Esophagus (tissue), 2 donors: ENCODE data around the gene PTCD2. TPM values are rescaled to one million over a fixed set of nuclear protein-coding genes. Genes with fewer than 3 reads are reported as not detected.

ENCODE experiments used
- H3K27ac ChIP-seq, 2 donors: one replicate each; pipeline ENCODE4 v1.5.1; 2013; ENCODE audit warnings: low read depth in 2 of 2, mild to moderate bottlenecking in 2 of 2, inconsistent platforms in 1 of 2, low read length in 1 of 2, moderate library complexity in 1 of 2
- H3K27me3 ChIP-seq, 2 donors: one replicate each; pipeline ENCODE4 v1.6.1; 2013; ENCODE audit warnings: low read length in 2 of 2, control low read depth in 1 of 2, mild to moderate bottlenecking in 1 of 2; ENCODE audit not compliant: insufficient read depth in 2 of 2, control insufficient read depth in 1 of 2
- H3K36me3 ChIP-seq, 2 donors: one replicate each; pipeline ENCODE4 v1.6.1; 2013; ENCODE audit warnings: low read length in 1 of 2; ENCODE audit not compliant: control insufficient read depth in 2 of 2, insufficient read depth in 2 of 2
- H3K4me1 ChIP-seq, 2 donors: one replicate each; pipeline ENCODE4 v1.6.1; 2013; ENCODE audit warnings: low read length in 1 of 2; ENCODE audit not compliant: control insufficient read depth in 2 of 2, insufficient read depth in 2 of 2
- H3K4me3 ChIP-seq, 2 donors: one replicate each; pipeline ENCODE4 v1.5.1; 2013; ENCODE audit warnings: low read length in 2 of 2, mild to moderate bottlenecking in 2 of 2, low read depth in 1 of 2, moderate library complexity in 1 of 2
- H3K9me3 ChIP-seq, 2 donors: one replicate each; pipeline ENCODE4 v1.6.1; 2013; ENCODE audit warnings: mild to moderate bottlenecking in 2 of 2, low read depth in 1 of 2, low read length in 1 of 2, moderate library complexity in 1 of 2; ENCODE audit not compliant: control insufficient read depth in 2 of 2, insufficient read depth in 1 of 2
- WGBS, 2 donors: extraction: QIAGEN DNeasy Blood & Tissue Kit; methylation state at CpG; one replicate each; pipeline ENCODE4 v1.1.7; 2013; 5-methylcytosine and 5-hydroxymethylcytosine counted together
- polyA plus RNA-seq, 2 donors: library from polyadenylated mRNA; stranded (reverse); fragments of 200-250 nt; gene quantifications; one replicate each; pipeline ENCODE4 v1.2.3, GENCODE V29; 2013
- donor health status: healthy with polysubstance abuse.
- donor health status: Bipolar disorder and iron deficiency.

PTCD2 gene
- polyA plus RNA-seq, 2 donors: 1.9 to 3.2 TPM

DNA sequence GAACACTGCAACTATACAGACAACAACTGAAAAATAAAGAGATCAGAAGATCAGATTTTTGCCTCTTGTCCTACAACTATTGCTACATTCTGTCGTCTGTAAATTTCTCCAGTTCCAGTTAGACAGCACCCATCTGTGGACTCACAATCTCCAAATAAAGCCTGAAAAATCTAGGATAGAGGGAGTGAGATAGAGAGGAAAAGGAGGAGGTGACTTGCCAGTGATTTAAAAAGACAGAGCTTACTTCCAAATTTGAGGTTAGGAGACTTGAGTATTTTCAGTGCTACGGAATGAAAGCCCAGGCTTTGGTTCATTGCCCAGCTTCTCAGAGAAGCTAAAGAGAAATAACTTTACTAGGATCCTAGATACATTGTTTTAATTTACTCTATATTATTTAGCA lies 63.6 kb downstream of the PTCD2 start:
- no peaks in the 10 kb centered on the region for H3K27me3 ChIP-seq
- no peaks in the 10 kb centered on the region for H3K36me3 ChIP-seq
- no peaks in the 10 kb centered on the region for H3K9me3 ChIP-seq
- H3K27ac ChIP-seq: no peak overlapping the region
- no peak overlapping the region for H3K4me3 ChIP-seq
- peaks cover 0 to 2% of the 10 kb centered on the region in 2 donors for H3K4me1 ChIP-seq
- WGBS, 2 donors: 47 to 59% methylated on average over 2 of the region's 2 CpGs

DNA sequence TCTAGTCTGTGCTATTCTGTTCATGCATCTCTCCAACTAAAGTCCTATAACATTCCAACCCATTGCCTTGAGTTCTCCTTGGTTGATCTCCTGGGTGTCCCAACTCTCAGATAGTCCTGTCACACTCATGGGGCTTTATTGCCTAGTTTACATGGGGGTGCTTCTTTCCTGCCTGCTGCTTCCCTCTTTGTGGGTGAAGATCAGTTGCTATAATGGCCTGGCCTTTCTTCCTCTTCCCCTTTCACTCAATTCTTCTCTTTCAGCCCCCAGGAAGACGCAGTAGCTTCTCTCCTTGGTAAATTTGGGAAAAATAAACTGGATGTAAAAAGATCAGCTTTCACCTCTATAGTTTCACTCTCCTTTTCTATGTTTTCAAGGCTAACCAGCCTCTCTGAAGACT lies 66.5 kb downstream of the PTCD2 start:
- Histone ChIP-seq H3K9me3 (no peaks in the 10 kb centered on the region), H3K27ac (no peak overlapping the region), H3K36me3 (no peaks in the 10 kb centered on the region), H3K4me1 (no peaks in the 10 kb centered on the region), H3K27me3 (no peaks in the 10 kb centered on the region), H3K4me3 (no peak overlapping the region)
- WGBS, 2 donors: 80 to 88% methylated on average over 1 of the region's 1 CpG

DNA sequence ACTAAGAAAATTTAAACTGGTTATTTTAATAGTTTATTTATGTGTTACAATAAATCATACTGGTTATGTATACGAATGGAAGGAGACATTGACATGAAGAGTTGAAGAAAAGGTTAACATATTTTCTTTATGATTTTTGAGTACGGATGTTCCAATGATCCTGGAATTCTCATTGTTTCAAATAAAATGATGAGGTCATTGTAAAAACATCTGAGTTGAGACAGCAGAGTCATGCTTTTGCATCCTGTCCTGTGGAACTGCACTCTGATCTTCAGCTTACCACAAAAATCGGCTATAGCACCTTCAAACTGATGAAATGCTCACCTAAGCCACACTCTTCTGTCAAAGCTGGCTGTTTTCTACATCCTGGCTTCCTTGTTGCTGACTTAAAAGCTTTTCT lies 67.8 kb downstream of the PTCD2 start:
- Histone ChIP-seq H3K4me1 (no peaks in the 10 kb centered on the region), H3K4me3 (no peak overlapping the region), H3K27me3 (no peaks in the 10 kb centered on the region), H3K27ac (no peak overlapping the region), H3K36me3 (no peaks in the 10 kb centered on the region), H3K9me3 (no peaks in the 10 kb centered on the region)
- 39 to 69% methylated on average over 3 of the region's 3 CpGs for WGBS, 2 donors

DNA sequence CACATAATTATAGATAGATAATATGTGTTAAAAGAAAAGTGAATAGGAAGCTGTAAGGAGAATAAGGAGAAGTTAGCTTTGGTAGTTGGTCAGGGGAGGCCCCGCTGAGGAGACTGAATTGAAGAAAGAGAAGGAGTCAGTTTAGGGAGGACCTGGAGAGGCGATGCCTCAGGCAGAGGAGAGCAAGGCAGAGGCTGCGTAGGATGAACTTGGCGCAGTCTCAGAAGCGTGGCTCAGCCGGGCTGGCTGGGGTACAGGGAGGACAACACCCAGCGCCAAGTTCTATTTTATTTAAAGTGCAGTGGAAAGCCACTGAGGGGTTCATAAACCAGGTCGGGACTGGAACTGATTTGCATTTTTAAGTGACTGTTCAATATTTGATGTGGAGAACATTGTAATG lies 68.5 kb downstream of the PTCD2 start:
- no peak overlapping the region for H3K27ac ChIP-seq
- H3K36me3 ChIP-seq: no peaks in the 10 kb centered on the region
- H3K9me3 ChIP-seq: no peaks in the 10 kb centered on the region
- H3K27me3 ChIP-seq: no peaks in the 10 kb centered on the region
- H3K4me3 ChIP-seq: no peak overlapping the region
- 50 to 64% methylated on average over 8 of the region's 8 CpGs for WGBS, 2 donors
- no peaks in the 10 kb centered on the region for H3K4me1 ChIP-seq

DNA sequence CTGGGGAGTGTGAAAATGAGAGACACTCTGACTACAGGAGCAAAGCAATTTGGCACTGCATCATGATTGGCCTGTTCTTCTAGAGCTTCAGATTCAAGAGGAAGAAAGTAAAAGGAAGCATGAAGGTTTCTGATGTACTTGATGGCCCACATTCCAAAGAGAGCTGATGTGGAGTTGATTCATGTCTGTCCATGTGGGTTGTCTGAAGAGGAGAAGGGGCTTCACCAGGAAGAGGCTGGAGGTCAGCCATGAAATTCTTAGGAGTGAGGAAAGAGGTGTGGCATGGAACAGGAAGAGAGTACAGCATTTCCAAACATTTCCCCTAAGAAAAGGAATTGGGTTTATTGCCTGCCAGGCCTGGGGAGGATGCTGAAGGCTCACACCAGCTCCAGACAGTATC lies 70.7 kb downstream of the PTCD2 start:
- H3K4me1 ChIP-seq: no peaks in the 10 kb centered on the region
- H3K36me3 ChIP-seq: no peaks in the 10 kb centered on the region
- H3K27me3 ChIP-seq: no peaks in the 10 kb centered on the region
- no peak overlapping the region for H3K27ac ChIP-seq
- H3K9me3 ChIP-seq: no peaks in the 10 kb centered on the region
- H3K4me3 ChIP-seq: no peak overlapping the region

DNA sequence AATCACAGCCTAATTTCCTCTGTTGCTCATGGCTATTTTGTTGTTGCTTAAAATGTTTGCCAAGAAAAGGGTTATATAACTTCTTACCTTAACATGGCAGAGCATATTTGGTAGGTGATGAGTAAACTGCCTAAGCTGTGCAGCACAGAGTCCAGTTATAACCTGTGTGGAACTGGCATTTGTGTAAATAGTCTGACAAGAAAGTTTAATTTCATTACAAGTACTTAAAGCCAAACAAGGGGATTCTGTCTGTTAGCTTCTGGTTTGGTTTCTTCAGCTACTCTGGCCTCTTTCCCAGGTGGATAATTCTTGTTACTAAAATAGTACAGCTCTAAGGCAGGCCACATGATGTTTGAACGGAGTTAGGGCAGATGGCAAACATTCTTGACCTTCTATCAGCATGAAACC lies 72.2 kb downstream of the PTCD2 start:
- peak overlapping the region in 1 of 2 donors; percentile 47 for H3K27ac ChIP-seq
- no peaks in the 10 kb centered on the region for H3K4me1 ChIP-seq
- H3K9me3 ChIP-seq: no peaks in the 10 kb centered on the region
- WGBS, 2 donors: 24 to 42% methylated on average over 1 of the region's 1 CpG
- H3K4me3 ChIP-seq: no peak overlapping the region
- no peaks in the 10 kb centered on the region for H3K36me3 ChIP-seq
- no peaks in the 10 kb centered on the region for H3K27me3 ChIP-seq

DNA sequence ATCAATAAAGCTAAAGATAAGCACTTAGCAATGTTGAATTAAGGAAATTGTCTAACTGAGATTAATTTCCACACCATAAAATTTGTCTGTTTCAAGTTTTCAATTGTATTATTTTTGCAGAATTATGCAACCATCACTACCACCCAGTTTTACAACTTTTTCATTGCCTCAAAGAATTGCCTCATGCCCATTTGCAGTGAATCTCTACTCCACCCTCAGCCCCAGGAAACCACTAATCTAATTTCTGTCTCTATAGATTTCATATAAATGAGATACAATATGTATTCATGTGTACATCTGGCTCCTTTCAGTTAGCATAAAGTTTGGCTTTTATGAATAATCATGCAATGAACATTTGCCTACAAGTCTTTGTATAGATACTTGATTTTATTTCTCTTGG lies 72.9 kb downstream of the PTCD2 start:
- H3K4me1 ChIP-seq: no peaks in the 10 kb centered on the region

DNA sequence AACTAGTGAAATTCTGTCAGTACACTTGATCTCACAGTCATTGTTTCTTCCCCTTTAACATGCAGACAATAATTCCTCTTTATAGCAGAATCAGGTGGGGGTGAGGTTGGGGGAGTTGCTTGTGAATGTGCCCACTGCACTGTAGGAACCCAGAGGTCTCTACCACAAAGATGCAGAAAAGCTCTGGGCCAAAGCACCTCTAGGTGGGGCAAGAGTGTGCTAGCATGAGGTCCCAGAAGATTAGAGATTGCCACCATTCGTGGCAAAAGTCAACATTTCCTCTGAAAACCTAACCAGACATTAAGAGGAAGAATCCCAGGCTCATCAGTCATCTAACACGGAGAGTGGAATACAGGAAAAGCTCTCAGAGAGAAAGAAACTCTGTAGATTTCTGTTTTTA lies 74.5 kb downstream of the PTCD2 start:
- Histone ChIP-seq H3K4me3 (no peak overlapping the region), H3K36me3 (no peaks in the 10 kb centered on the region), H3K27me3 (peaks cover 0 to 2% of the 10 kb centered on the region in 2 donors), H3K4me1 (no peaks in the 10 kb centered on the region), H3K9me3 (no peaks in the 10 kb centered on the region), H3K27ac (no peak overlapping the region)
- WGBS, 2 donors: 36 to 44% methylated on average over 2 of the region's 2 CpGs

More for the DNA sequence above, 72.9 kb downstream of the PTCD2 start:
- no peak overlapping the region for H3K27ac ChIP-seq
- H3K4me3 ChIP-seq: no peak overlapping the region
- no peaks in the 10 kb centered on the region for H3K27me3 ChIP-seq
- no peaks in the 10 kb centered on the region for H3K9me3 ChIP-seq
- no peaks in the 10 kb centered on the region for H3K36me3 ChIP-seq

DNA sequence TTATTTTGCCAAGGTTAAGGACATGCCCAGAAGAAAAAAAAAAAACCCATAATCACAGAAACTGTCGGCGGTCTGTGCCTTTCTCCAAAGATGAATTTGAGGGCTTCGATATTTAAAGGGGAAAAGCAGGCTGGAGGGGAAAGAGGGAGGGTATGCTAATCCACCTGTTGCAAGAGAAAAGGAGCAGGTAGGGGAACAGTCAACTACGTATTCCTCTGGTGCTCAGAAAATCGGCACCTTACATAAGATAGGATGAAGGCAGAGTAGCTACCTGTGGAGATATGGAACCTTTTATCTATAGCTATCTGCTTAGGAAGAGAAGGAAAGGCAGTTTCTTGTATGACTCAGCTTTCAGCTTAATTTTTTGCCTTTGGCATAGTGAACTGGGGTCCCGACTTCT lies 77.7 kb downstream of the PTCD2 start:
- peaks cover 0 to 6% of the 10 kb centered on the region in 2 donors for H3K9me3 ChIP-seq
- H3K36me3 ChIP-seq: no peaks in the 10 kb centered on the region
- H3K27ac ChIP-seq: no peak overlapping the region
- H3K27me3 ChIP-seq: peaks cover 0 to 2% of the 10 kb centered on the region in 2 donors
- H3K4me1 ChIP-seq: no peaks in the 10 kb centered on the region
- WGBS, 2 donors: 73 to 76% methylated on average over 6 of the region's 6 CpGs
- H3K4me3 ChIP-seq: no peak overlapping the region

DNA sequence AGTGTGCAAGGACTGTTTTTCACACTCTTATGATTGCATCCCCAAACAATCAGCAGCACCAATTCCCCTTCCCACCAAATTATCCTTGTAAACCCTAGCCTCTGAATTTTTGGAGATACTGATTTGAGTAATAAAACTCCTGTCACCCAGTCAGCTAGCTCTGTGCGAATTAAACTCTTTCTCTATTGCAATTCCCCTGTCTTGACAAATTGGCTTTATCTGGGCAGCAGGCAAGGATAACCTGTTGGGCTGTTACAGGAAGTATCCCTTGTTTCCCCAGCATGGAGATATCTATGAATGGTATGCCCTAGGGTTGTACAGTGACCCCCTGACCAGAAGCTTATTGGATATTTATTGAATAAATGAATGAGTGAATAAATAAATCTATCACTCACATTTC lies 80.8 kb downstream of the PTCD2 start:
- H3K27ac ChIP-seq: no peak overlapping the region
- H3K9me3 ChIP-seq: peaks cover 0 to 6% of the 10 kb centered on the region in 2 donors
- WGBS, 2 donors: 59 to 93% methylated on average over 1 of the region's 1 CpG
- H3K36me3 ChIP-seq: no peaks in the 10 kb centered on the region
- no peak overlapping the region for H3K4me3 ChIP-seq
- H3K4me1 ChIP-seq: no peaks in the 10 kb centered on the region
- peaks cover 0 to 2% of the 10 kb centered on the region in 2 donors for H3K27me3 ChIP-seq
